Measurements from ENCODE around the gene PANX2. TPM values are rescaled to one million over a fixed set of nuclear protein-coding genes. Genes with fewer than 3 reads are reported as not detected.
"Not testable (repeated sequence)": the region's sequence is repeated elsewhere in the genome, so short reads cannot be mapped to it uniquely, and the experiment has no call there.

Gene PANX2, protein sequence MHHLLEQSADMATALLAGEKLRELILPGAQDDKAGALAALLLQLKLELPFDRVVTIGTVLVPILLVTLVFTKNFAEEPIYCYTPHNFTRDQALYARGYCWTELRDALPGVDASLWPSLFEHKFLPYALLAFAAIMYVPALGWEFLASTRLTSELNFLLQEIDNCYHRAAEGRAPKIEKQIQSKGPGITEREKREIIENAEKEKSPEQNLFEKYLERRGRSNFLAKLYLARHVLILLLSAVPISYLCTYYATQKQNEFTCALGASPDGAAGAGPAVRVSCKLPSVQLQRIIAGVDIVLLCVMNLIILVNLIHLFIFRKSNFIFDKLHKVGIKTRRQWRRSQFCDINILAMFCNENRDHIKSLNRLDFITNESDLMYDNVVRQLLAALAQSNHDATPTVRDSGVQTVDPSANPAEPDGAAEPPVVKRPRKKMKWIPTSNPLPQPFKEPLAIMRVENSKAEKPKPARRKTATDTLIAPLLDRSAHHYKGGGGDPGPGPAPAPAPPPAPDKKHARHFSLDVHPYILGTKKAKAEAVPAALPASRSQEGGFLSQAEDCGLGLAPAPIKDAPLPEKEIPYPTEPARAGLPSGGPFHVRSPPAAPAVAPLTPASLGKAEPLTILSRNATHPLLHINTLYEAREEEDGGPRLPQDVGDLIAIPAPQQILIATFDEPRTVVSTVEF
- 2.0 TPM for polyA plus RNA-seq (2013, experiment 1 of 2; ENCODE audit: insufficient read length)
- polyA plus RNA-seq (2013, experiment 2 of 2; ENCODE audit: insufficient read length), result 1.4 TPM

DNA sequence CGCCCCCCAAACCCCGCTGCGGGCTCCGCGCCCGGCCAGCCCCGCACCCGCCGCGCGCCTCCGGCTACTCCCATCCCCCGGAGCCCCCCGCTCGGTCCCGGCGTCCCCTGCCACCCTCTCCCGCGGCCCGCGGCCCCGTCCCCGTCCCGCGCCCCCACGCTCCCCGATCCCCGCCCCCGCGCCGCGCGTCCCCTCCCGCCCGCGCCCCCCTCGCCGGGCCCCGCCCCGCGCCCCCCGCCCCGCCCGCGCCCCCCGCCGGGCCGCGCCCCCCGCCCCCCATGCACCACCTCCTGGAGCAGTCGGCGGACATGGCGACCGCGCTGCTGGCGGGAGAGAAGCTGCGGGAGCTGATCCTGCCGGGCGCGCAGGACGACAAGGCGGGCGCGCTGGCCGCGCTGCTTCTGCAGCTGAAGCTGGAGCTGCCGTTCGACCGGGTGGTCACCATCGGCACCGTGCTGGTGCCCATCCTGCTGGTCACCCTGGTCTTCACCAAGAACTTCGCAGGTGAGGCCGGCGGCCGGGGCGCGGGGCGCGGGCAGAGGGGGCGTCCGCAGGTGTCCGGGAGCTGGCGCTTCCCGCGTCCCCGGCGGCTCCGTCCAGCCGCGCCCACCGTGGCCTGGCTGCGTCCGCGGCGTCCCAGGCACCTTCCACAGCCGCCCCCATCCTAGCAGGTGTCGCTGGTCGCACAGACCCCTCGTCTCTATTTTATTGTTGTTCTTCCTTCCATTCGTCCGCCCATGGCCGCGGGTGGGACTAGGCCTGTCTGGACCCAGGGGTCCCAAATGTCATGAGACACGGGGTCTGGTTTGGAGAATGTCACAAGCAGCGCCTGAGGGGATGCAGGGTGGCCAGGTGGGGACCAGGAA lies at the start of gene PANX2:
Gene PANX2, plus strand, starts transcription at position 279 of the 866 bp plus-strand sequence. Its CDS starts 0 bp downstream, at position 279.
- DNase-seq, result no peak

- no peak for DNase-seq
Observed at GRCh38 chr22:50121202-50121740, 49.3 kb upstream of the PANX2 start.

DNA sequence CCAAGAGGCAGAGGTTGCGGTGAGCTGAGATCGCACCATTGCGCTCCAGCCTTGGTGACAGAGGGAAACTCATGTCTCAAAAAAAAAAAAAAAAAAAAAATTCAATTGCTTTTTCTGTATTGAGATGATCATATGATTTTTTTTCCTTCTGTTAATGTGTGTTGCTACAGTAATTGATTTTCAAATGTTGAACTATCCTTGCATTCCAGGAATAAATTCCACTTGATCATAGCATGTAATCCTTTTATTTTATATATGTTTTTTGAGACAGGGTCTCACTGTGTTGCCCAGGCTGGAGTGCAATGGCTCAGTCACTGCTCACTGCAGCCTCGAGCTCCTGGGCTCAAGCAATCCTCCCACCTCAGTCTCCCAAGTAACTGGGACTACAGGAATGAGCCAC lies 47.4 kb upstream of the PANX2 start:
- DNase-seq, result no peak

DNA sequence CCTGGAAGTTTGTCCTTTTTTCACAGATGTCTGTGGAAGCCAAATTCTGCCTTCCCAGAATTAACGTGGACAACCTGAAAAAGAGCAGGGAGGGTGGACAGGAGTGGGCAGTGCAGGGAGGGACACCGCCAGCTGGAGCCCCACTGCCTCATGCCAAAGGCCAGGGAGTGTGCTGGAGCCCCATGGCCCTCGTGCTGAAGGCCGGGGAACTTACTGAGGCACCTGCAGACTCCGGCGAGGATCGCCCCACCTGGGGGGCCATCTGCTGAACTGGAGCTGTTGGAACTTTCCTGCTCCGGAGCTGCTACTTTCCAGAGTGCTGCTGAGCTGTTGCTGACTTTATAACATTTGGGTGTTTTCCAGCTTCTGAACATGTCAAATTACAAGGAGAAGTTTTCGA lies 45.5 kb upstream of the PANX2 start:
- no peak for DNase-seq

GRCh38 chr22:50129121-50129736 lies 41.3 kb upstream of the PANX2 start:
- DNase-seq, result no peak

DNA sequence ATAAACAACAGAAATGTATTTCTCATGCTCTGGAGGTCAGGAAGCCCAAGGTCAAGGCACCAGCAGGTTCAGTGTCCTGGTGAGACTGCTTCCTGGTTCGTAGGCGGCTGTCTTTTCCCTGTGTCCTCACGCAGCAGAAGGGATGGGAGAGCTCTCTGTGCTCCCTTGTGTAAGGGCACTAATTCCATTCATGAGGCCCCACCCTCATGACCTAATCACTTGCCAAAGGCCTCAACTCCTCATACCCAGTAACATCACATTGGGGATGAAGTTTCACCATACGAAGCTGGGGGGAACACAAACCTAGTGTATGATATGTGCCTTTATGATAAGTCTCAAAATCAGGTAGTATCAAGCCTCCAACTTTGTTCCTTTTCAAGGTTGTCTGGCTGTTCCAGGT lies 38.6 kb upstream of the PANX2 start:
- no peak for DNase-seq

GRCh38 chr22:50134481-50134880 lies 36.0 kb upstream of the PANX2 start:
- DNase-seq, result no peak

- no peak for DNase-seq
Observed at GRCh38 chr22:50136581-50137015, 33.9 kb upstream of the PANX2 start.

DNA sequence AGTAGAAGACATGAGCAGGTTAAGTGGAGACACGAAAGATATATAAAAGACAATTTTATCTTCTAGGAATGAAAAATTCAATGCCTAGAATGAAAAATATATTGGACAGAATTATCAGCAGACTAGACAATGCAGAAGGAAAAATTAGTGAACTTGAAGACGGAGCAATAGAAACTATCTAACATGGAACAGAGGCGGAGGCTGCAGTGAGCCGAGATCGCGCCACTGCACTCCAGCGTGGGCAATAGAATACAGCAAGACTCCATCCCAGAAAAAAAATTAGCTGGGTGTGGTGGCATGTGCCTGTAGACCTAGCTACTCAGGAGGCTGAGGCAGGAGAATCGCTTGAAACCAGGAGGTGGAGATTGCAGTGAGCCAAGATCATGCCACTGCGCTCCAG lies 33.3 kb upstream of the PANX2 start:
- not testable (repeated sequence) for DNase-seq

GRCh38 chr22:50138041-50138440 lies 32.5 kb upstream of the PANX2 start:
- no peak for DNase-seq

DNA sequence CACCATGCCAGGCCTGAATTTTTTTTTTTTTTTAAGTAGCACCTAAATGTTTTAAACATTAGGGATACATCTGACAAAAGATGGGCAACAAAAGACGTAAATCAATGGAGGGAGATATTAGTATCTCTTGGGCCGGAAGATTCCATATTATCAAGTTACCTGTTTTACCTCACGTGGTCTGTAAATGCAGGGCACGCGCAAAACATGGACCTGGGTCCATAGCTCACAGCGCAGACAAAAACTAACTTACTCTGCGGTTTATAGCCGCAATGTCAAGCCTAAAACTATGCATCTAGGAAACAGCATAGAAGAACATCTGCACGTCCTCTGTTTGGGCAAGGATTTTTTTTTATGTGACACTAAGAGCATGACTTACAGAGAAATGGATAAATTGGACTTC lies 31.5 kb upstream of the PANX2 start:
- DNase-seq, result no peak

- DNase-seq, result no peak
Observed at GRCh38 chr22:50139843-50140415, 30.6 kb upstream of the PANX2 start.

GRCh38 chr22:50140615-50141014 lies 29.9 kb upstream of the PANX2 start:
- no peak for DNase-seq

DNA sequence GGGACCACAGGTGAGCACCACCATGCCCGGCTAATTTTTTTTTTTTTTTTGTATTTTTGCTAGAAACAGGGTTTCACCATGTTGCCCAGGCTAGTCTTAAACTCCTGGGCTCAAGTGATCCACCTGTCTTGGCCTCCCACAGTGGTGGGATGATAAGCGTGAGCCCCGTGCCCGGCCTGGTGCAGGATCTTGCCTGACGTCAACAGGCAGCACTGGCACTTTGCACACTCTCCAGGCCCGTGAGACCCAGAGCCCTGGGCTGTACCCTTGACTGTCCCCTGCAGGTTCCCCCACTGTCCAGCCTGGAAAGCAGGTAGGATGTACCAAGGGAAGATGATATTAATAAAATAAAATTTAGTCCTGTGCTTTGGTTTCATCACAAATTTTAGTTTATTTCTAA lies 29.1 kb upstream of the PANX2 start:
- no peak for DNase-seq

GRCh38 chr22:50141891-50142363 lies 28.6 kb upstream of the PANX2 start:
- DNase-seq, result no peak

DNA sequence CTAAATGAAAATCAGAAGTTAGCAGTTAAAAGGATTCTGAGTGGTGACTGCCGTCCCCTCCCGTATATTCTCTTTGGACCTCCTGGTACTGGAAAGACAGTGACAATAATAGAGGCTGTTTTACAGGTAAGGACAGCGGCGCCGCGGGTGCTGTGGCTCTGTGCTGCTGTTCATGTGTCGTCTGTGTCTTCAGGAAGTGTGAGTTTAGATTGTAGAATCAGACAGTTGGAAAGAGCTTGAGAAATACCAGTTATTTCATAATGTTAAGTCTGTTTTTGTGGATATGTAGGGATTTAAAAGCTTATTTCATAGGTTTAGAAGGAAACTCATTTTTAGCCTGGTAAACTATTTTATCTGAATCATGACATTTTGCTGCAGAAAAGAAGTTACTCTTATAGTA lies 27.4 kb upstream of the PANX2 start:
- DNase-seq, result no peak

GRCh38 chr22:50144005-50144614 lies 26.4 kb upstream of the PANX2 start:
- no peak for DNase-seq

DNA sequence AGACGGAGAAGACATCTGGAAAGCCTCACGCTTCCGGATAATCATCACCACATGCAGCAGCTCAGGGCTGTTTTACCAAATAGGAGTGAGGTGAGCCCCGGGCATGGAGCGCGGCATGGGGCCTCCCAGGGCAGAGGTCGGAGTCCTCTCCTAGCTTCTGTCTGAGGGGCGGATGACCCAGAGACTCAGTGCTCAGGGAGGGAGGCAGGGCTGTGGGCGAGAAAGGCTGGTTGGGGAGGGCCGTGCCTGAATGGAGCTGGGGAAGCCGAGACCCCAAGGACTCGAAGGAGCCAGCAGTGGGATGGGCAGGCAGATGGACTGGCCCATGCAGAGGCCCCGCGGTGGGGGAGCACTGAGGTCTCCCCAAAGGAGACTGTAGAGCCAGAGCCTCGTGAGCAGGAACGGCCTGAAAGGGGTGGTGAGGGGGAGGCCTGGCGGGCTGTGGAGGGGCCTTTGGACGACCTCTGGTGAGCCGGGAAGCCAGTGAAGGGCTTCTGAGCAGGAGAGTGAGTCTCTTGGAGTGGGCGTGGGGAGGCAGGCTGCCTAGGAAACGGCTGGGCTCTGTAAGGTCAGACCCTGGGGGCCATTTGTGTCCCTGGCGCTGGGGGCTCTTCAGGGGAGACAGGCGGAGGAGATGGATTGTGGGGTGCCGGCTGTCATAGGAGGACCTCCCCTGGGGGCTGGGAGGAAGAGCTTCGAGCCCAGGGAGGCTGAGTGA lies 24.7 kb upstream of the PANX2 start:
- no peak for DNase-seq

DNA sequence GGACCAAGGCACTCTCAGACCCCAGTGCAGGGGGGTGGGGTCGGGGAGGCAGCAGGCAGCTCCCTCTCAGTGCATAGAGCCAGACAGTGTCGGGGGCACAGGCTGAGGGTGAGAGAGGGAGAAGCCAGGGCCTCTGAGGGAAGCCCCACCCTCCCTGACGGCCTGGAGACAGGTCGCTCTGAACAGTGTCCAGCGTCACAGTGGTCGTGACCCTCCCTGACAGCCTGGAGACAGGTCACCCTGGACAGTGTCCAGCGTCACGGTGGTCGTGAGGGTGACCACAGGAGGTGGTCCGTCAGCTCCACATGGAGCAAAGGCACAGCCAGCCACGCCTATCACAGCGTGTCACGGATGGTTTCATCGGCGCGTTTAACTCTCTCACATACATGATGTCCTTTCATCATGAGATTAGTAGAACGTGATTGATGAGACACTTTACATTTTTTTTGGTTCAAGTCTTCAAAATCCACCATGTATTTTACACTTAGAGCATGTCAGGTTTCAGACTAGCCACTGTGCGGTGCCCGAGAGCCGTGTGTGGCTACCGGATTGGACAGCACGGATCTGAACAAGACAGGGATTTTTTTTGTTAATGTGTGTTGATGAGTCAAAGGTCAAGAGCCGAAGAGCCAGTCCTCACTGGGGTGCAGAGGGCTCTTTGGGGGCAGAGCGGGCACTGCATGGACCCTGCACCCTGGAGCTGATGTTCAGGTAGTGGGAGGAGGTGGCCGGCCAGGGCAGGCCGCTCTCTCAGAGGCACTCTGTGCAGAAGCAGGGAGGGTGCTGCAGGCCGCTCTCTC lies 23.9 kb upstream of the PANX2 start:
- peak; percentile 61 for DNase-seq

Measured in fibroblast of skin of back (primary cell).